SK-N-SH (cell line): ENCODE data around the gene BAIAP2L1. TPM values are rescaled to one million over a fixed set of nuclear protein-coding genes. Genes with fewer than 3 reads are reported as not detected.
A peak's percentile ranks its signal among the peaks of the same experiment; 100 is the strongest.

Source experiments
- CTCF ChIA-PET: fragments of 300-600, 350-600 bp; formaldehyde crosslinking; extraction: SDS; loops from one replicate; lab custom pipeline; 2021; lab: Yijun Ruan, JAX
- POLR2A ChIA-PET: fragments of 350-600 bp; sonication (Branson Sonifier 250); formaldehyde crosslinking; extraction: SDS; loops from one replicate; lab custom pipeline; 2020; ENCODE audit warnings: antibody characterized with exemption, inconsistent platforms; lab: Yijun Ruan, JAX
- DNase-seq: peaks from one replicate; pipeline ENCODE4 v3.0.0; 2012
- H2AFZ ChIP-seq: fragments of 200-600 bp; sonication (generic); 2 replicates; pipeline ENCODE4 v1.8.1; 2016; ENCODE audit warnings: antibody characterized with exemption, mild to moderate bottlenecking, low read depth
- H3F3A ChIP-seq: fragments of 200-600 bp; sonication (generic); replicated peaks from 2 replicates; pipeline ENCODE3; 2016; ENCODE audit warnings: antibody characterized with exemption, mild to moderate bottlenecking; ENCODE audit not compliant: insufficient read depth
- H3K27ac ChIP-seq, 2 experiments: fragments of 200-500 bp in 1 of 2; fragments of 200-600 bp in 1 of 2; sonication (Bioruptor generic) in 1 of 2; sonication (generic), shearing (Covaris generic) in 1 of 2; 2 replicates each; pipeline versions ENCODE4 v1.5.1 to v1.6.1; 2014 to 2016; ENCODE audit warnings: low read depth in 2 of 2, inconsistent platforms in 1 of 2, low read length in 1 of 2, mild to moderate bottlenecking in 1 of 2, mixed read lengths in 1 of 2
- H3K27me3 ChIP-seq: fragments of 200-600 bp; sonication (generic), shearing (Covaris generic); 2 replicates; pipeline ENCODE4 v1.6.1; 2016; ENCODE audit warnings: mixed run types; ENCODE audit not compliant: insufficient read depth
- H3K36me3 ChIP-seq, 2 experiments: fragments of 200-500 bp in 1 of 2; fragments of 200-600 bp in 1 of 2; sonication (Bioruptor generic) in 1 of 2; sonication (generic) in 1 of 2; replicated peaks in 1 of 2; 2 replicates each; pipeline versions ENCODE3 to v1.5.1; 2014 to 2016; ENCODE audit warnings: low read length in 1 of 2, mild to moderate bottlenecking in 1 of 2; ENCODE audit not compliant: insufficient read depth in 2 of 2, control insufficient read depth in 1 of 2
- H3K4me1 ChIP-seq, 2 experiments: fragments of 200-500 bp in 1 of 2; fragments of 200-600 bp in 1 of 2; sonication (Bioruptor generic) in 1 of 2; sonication (generic), shearing (Covaris generic) in 1 of 2; 2 replicates each; pipeline versions ENCODE4 v1.5.1 to v1.6.1; 2014 to 2016; ENCODE audit warnings: low read depth in 1 of 2, low read length in 1 of 2, mixed run types in 1 of 2; ENCODE audit not compliant: insufficient read depth in 2 of 2, control insufficient read depth in 1 of 2
- H3K4me2 ChIP-seq: fragments of 200-600 bp; sonication (generic), shearing (Covaris generic); 2 replicates; pipeline ENCODE4 v1.6.1; 2017; ENCODE audit warnings: mixed run types
- H3K4me3 ChIP-seq, 2 experiments: fragments of 200-500 bp in 1 of 2; fragments of 200-600 bp in 1 of 2; sonication (Bioruptor generic) in 1 of 2; sonication (generic), shearing (Covaris generic) in 1 of 2; 2 replicates each; pipeline versions ENCODE4 v1.5.1 to v1.8.1; 2014 to 2016; ENCODE audit warnings: low read depth in 2 of 2, inconsistent platforms in 1 of 2, low read length in 1 of 2, mild to moderate bottlenecking in 1 of 2, mixed read lengths in 1 of 2, moderate library complexity in 1 of 2
- H3K79me2 ChIP-seq: fragments of 200-600 bp; sonication (generic); 2 replicates; pipeline ENCODE4 v1.8.1; 2017; ENCODE audit warnings: mild to moderate bottlenecking; ENCODE audit not compliant: insufficient read depth
- H3K9ac ChIP-seq: fragments of 200-600 bp; sonication (generic); 2 replicates; pipeline ENCODE4 v1.6.1; 2017; ENCODE audit warnings: mixed run types
- H3K9me2 ChIP-seq: fragments of 200-600 bp; sonication (generic); 2 replicates; pipeline ENCODE4 v1.6.1; 2017; ENCODE audit warnings: mixed run types
- H3K9me3 ChIP-seq: fragments of 200-600 bp; sonication (generic); 2 replicates; pipeline ENCODE4 v1.6.1; 2017; ENCODE audit warnings: mixed run types, mild to moderate bottlenecking, moderate library complexity
- H4K20me1 ChIP-seq: fragments of 200-600 bp; sonication (generic); 2 replicates; pipeline ENCODE4 v1.6.1; 2017; ENCODE audit warnings: mild to moderate bottlenecking, mixed run types; ENCODE audit not compliant: insufficient read depth
- ELF1 ChIP-seq: IDR thresholded peaks from 2 replicates; pipeline ENCODE4 v1.4.0; 2012
- EZH2phosphoT487 ChIP-seq: fragments of 200-600 bp; sonication (generic); IDR thresholded peaks from 2 replicates; pipeline ENCODE4 v1.6.1; 2017; ENCODE audit warnings: low read depth, mixed run types, mild to moderate bottlenecking, antibody characterized with exemption, moderate library complexity, borderline replicate concordance
- FOXM1 ChIP-seq: IDR thresholded peaks from 2 replicates; pipeline ENCODE4 v1.4.0; 2012; ENCODE audit warnings: low read depth, mild to moderate bottlenecking
- GABPA ChIP-seq: IDR thresholded peaks from 2 replicates; pipeline ENCODE4 v1.4.0; 2012; ENCODE audit warnings: low read depth, mild to moderate bottlenecking
- MEF2A ChIP-seq: IDR thresholded peaks from 2 replicates; pipeline ENCODE4 v1.4.0; 2012; ENCODE audit warnings: low read depth, borderline replicate concordance
- NFIC ChIP-seq: IDR thresholded peaks from 2 replicates; pipeline ENCODE4 v1.4.0; 2012; ENCODE audit warnings: borderline replicate concordance
- NRF1 ChIP-seq: IDR thresholded peaks from 2 replicates; pipeline ENCODE4 v1.6.1; 2012; ENCODE audit warnings: low read depth, mild to moderate bottlenecking, low read length
- POLR2AphosphoS5 ChIP-seq: IDR thresholded peaks from 2 replicates; pipeline ENCODE4 v1.6.1; 2012; ENCODE audit warnings: low read depth, low read length
- RCOR1 ChIP-seq: fragments of 150-350 bp; IDR thresholded peaks from 2 replicates; pipeline ENCODE4 v1.6.1; 2017; ENCODE audit warnings: antibody characterized with exemption, low read length
- RXRA ChIP-seq: IDR thresholded peaks from 2 replicates; pipeline ENCODE4 v1.4.0; 2012; ENCODE audit warnings: low read depth, mild to moderate bottlenecking, borderline replicate concordance
- SIN3A ChIP-seq: IDR thresholded peaks from 2 replicates; pipeline ENCODE4 v1.6.1; 2012; ENCODE audit warnings: low read depth, mild to moderate bottlenecking, low read length, moderate library complexity, borderline replicate concordance
- TCF12 ChIP-seq: IDR thresholded peaks from 2 replicates; pipeline ENCODE4 v1.4.0; 2012
- TEAD4 ChIP-seq: IDR thresholded peaks from 2 replicates; pipeline ENCODE4 v1.4.0; 2012; ENCODE audit warnings: mild to moderate bottlenecking, borderline replicate concordance; ENCODE audit not compliant: insufficient read depth
- USF2 ChIP-seq: fragments of 150-350 bp; IDR thresholded peaks from 2 replicates; pipeline ENCODE4 v1.6.1; 2017; ENCODE audit warnings: antibody characterized with exemption, low read length, low read depth, borderline replicate concordance
- YY1 ChIP-seq: IDR thresholded peaks from 2 replicates; pipeline ENCODE4 v1.4.0; 2012; ENCODE audit warnings: low read depth, mild to moderate bottlenecking
- WGBS: methylation state at CpG from one replicate; pipeline ENCODE4 v1.1.6; 2017; ENCODE audit warnings: low lambda C conversion rate; 5-methylcytosine and 5-hydroxymethylcytosine counted together
- polyA plus RNA-seq, 3 experiments: library from polyadenylated mRNA; depleted of rRNA; stranded (reverse); fragments of >200 nt; gene quantifications; 2 replicates each; pipeline ENCODE4 v1.2.3, GENCODE V29; 2012
- TF ChIP-seq, protein P1 (sequence below): fragments of 200-600 bp; sonication (generic); IDR thresholded peaks from 2 replicates; pipeline ENCODE4 v1.6.1; 2017; ENCODE audit warnings: antibody characterized with exemption, mild to moderate bottlenecking, moderate library complexity
- TF ChIP-seq, protein P2 (sequence below): IDR thresholded peaks from 2 replicates; pipeline ENCODE4 v1.4.0; 2012; ENCODE audit warnings: low read depth, borderline replicate concordance
- TF ChIP-seq, protein P3 (sequence below): IDR thresholded peaks from 2 replicates; pipeline ENCODE4; 2012
- TF ChIP-seq, protein P4 (sequence below): IDR thresholded peaks from 2 replicates; pipeline ENCODE4 v1.4.0; 2012; ENCODE audit warnings: low read depth

Gene BAIAP2L1
- polyA plus RNA-seq, 1 of the 3 experiments (the other 2 are of a cell fraction), result 8.8 TPM

DNA sequence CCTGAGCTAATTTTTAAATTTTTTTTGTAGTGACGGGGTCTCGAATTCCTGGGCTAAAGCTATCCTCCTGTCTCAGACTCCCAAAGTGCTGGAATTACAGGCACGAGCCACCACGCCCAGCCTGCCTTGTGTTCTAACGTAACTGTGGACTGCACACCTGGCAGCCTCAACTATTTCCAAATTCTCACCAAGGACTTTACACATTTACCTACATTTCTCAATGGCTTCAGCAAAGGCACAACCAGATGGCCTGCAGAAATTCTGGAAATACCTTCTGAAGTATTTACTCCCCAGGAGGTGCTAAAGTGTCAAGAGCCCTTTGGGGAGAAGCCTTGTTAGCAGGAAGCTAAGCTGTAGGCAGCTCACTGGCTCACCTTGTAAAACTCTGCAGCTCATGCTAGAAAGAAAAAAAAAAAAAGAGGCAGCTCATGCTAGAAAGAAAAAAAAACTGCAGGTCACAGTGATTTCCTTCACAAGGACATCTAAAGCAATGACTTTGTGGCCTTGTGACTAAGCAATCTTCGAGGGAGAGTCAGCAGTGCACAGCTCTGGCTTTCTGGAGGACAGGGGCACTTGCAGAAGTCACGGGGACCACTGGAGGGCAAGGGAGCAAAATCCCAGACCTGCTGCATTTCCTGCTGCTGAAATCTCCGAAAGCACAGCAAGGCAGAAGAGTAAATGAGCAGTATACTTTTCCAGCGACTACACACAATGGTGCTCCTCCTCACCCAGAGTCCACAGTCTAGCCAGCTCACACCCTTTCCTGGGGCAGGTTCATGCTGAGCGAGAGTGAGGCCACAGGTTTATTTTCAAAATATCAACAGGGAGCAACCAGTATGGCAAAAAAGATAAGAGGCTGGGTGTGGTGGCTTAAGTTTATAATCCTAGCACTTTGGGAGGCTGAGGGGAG lies 40.4 kb downstream of the BAIAP2L1 start:
- Histone ChIP-seq H3K27ac (no peak overlapping the region), H3K27me3 (no peaks in the 10 kb centered on the region), H3K4me2 (no peak overlapping the region), H3K36me3 (no peaks in the 10 kb centered on the region), H3K9me3 (no peaks in the 10 kb centered on the region), H3K9me2 (no peaks in the 10 kb centered on the region), H3K79me2 (no peaks in the 10 kb centered on the region), H3K4me3 (no peak overlapping the region), H3F3A (peaks cover 13% of the 10 kb centered on the region), H3K9ac (no peak overlapping the region), H3K4me1 (no peaks in the 10 kb centered on the region), H2AFZ (no peak overlapping the region; the same call in 1 of the 2 replicates), H4K20me1 (no peaks in the 10 kb centered on the region)
- CTCF ChIA-PET, result interaction anchor here (1.0 to 1.6 kb wide), 3 partner anchors 10 to 41 kb away, joined by 3 to 5 read pairs (median 4); partner anchors contain the start of gene BAIAP2L1
- POLR2A ChIA-PET, result no interaction called here
- TF ChIP-seq, protein P1, sequence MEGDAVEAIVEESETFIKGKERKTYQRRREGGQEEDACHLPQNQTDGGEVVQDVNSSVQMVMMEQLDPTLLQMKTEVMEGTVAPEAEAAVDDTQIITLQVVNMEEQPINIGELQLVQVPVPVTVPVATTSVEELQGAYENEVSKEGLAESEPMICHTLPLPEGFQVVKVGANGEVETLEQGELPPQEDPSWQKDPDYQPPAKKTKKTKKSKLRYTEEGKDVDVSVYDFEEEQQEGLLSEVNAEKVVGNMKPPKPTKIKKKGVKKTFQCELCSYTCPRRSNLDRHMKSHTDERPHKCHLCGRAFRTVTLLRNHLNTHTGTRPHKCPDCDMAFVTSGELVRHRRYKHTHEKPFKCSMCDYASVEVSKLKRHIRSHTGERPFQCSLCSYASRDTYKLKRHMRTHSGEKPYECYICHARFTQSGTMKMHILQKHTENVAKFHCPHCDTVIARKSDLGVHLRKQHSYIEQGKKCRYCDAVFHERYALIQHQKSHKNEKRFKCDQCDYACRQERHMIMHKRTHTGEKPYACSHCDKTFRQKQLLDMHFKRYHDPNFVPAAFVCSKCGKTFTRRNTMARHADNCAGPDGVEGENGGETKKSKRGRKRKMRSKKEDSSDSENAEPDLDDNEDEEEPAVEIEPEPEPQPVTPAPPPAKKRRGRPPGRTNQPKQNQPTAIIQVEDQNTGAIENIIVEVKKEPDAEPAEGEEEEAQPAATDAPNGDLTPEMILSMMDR, result 0 out of 2 replicates have a peak, but pooled peaks have one; percentile 12
- TF ChIP-seq USF2, result no peak
- DNase-seq, result no peak
- 81% methylated on average over 10 of the region's 10 CpGs for WGBS

- Histone ChIP-seq H3K27me3 (no peaks in the 10 kb centered on the region), H3K9me2 (no peaks in the 10 kb centered on the region), H3K4me3 (no peak overlapping the region), H4K20me1 (no peaks in the 10 kb centered on the region), H3K4me2 (no peak overlapping the region), H3K4me1 (peaks cover 0 to 8% of the 10 kb centered on the region in 2 experiments; a peak in 2 of 4 replicates), H3K9ac (no peak overlapping the region), H3K27ac (no peak overlapping the region), H2AFZ (no peak overlapping the region), H3K79me2 (no peaks in the 10 kb centered on the region), H3F3A (peaks cover 21% of the 10 kb centered on the region), H3K36me3 (no peaks in the 10 kb centered on the region), H3K9me3 (no peaks in the 10 kb centered on the region)
- 96% methylated on average over 13 of the region's 13 CpGs for whole genome bisulfite sequencing
- POLR2A ChIA-PET, result no interaction called here
- CTCF ChIA-PET, result interaction anchor here (1.0 to 1.2 kb wide), 2 partner anchors 11 to 13 kb away, joined by 3 to 5 read pairs; no protein-coding TSS in a partner anchor
- DNase-seq, result no peak
- TF ChIP-seq GABPA (no peak), SIN3A (no peak), NFIC (no peak), RCOR1 (no peak), YY1 (no peak), MEF2A (no peak), RXRA (no peak), FOXM1 (no peak), ELF1 (no peak), TEAD4 (no peak), NRF1 (no peak), USF2 (no peak), TCF12 (no peak), EZH2phosphoT487 (no peak), POLR2AphosphoS5 (no peak)
- TF ChIP-seq, protein P2, sequence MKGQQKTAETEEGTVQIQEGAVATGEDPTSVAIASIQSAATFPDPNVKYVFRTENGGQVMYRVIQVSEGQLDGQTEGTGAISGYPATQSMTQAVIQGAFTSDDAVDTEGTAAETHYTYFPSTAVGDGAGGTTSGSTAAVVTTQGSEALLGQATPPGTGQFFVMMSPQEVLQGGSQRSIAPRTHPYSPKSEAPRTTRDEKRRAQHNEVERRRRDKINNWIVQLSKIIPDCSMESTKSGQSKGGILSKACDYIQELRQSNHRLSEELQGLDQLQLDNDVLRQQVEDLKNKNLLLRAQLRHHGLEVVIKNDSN, result no peak
- TF ChIP-seq, protein P3, sequence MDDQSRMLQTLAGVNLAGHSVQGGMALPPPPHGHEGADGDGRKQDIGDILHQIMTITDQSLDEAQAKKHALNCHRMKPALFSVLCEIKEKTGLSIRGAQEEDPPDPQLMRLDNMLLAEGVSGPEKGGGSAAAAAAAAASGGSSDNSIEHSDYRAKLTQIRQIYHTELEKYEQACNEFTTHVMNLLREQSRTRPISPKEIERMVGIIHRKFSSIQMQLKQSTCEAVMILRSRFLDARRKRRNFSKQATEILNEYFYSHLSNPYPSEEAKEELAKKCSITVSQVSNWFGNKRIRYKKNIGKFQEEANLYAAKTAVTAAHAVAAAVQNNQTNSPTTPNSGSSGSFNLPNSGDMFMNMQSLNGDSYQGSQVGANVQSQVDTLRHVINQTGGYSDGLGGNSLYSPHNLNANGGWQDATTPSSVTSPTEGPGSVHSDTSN, result no peak
- TF ChIP-seq, protein P4, sequence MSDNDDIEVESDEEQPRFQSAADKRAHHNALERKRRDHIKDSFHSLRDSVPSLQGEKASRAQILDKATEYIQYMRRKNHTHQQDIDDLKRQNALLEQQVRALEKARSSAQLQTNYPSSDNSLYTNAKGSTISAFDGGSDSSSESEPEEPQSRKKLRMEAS, result no peak
Observed at GRCh38 chr7:98359395-98359794, 41.5 kb downstream of the BAIAP2L1 start.
